GM20000 (cell line): ENCODE measurements around the gene TMEM240.
A peak's percentile ranks its signal among the peaks of the same experiment; 100 is the strongest.

ENCODE experiments used
- DNase-seq: peaks from one replicate; pipeline ENCODE4 v3.0.0; 2012; ENCODE audit warnings: low spot score
- TF ChIP-seq, protein P1 (sequence below): IDR thresholded peaks from 2 replicates; pipeline ENCODE4 v1.5.1; 2012; ENCODE audit warnings: mild to moderate bottlenecking, control low read depth; ENCODE audit errors: extremely low read depth, missing control alignments

The TMEM240 gene

GRCh38 chr1:1542766-1543705 is 2.6 kb upstream of the TMEM240 start:
- no peak for DNase-seq
- TF ChIP-seq, protein P1, sequence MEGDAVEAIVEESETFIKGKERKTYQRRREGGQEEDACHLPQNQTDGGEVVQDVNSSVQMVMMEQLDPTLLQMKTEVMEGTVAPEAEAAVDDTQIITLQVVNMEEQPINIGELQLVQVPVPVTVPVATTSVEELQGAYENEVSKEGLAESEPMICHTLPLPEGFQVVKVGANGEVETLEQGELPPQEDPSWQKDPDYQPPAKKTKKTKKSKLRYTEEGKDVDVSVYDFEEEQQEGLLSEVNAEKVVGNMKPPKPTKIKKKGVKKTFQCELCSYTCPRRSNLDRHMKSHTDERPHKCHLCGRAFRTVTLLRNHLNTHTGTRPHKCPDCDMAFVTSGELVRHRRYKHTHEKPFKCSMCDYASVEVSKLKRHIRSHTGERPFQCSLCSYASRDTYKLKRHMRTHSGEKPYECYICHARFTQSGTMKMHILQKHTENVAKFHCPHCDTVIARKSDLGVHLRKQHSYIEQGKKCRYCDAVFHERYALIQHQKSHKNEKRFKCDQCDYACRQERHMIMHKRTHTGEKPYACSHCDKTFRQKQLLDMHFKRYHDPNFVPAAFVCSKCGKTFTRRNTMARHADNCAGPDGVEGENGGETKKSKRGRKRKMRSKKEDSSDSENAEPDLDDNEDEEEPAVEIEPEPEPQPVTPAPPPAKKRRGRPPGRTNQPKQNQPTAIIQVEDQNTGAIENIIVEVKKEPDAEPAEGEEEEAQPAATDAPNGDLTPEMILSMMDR: no peak

- DNase-seq: no peak
- TF ChIP-seq, protein P1: no peak
Observed at GRCh38 chr1:1541956-1542765, 1.7 kb upstream of the TMEM240 start.

DNA sequence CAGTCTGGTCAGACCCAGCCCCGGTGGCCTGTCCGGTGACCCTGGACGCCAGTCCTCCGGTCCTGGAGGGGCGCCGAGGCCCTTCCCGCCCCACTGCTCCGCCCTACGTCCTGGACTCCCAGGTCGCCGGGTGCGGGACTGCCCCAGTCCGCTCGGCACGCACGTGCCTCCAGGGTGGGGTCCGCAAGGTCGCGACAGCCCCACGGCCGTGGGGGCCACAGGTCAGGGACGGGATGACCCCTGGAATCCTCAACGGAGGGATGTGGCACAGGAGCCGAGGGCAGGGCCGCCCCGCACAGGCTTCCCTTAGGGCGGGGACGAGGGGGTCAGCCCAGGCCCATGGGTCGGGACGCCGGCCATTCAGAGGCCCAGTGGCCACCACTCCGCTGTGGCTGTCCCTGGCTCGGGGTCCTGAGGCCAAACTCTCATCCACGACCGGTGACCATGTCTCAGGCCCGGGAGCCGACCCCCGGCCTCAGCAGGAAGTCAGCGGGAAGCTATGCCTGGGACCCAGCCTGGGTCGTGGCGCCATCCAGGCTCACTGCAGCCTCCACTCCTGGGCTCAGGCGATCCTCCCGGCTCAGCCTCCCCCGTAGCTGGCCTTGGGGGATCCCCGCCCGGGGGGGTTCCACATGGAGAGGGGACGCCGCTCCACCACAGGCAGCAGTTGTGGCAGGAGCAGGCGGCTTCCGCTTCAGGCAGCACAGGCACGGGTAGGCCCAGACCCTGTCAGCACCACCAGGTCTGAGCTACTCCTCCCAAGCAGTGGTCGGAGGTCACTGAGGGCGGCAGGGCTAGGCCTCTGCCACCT is 599 bp upstream of the TMEM240 start:
- TF ChIP-seq, protein P1: no peak
- peak; percentile 37 for DNase-seq

GRCh38 chr1:1539310-1540089 is 924 bp downstream of the TMEM240 start:
- peak; percentile 57 for DNase-seq
- TF ChIP-seq, protein P1: no peak

DNA sequence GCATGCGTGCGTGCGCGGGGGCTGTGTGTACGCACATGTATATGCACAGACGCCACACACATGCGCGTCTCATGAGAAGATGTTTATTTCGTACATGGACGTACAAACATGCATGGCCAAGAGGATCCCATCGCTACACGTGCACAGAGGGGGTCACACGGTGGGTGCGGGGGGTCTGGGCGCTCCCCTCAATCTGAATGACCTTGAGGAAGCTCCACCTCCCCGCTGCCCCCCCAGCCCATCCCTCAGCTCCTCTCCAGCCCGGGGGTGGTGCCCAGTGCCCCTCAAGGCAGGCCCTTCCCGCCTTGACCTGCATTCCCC is 1.5 kb downstream of the TMEM240 start:
- TF ChIP-seq, protein P1: no peak
- peak; percentile 22 for DNase-seq

DNA sequence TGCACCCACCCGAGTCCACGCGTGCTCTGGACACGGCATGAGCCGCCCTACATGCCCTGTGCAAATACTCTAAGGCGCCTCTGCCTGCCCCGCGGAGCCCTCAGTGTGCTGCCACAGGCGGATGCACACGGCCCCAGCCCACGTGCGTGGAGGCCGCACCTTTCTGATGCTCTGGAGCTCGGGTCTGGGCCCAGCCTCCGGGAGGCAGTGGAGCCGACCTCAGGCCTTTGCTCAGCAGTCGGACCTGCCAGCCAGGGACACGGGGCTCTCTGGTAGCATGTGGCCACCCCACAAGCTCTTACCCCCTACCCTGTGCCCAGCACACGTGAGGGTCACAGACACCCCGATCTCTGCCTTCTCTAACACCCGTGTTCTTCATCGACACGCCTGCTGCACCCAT is 2.1 kb downstream of the TMEM240 start:
- TF ChIP-seq, protein P1: no peak

More for the DNA sequence above, 2.1 kb downstream of the TMEM240 start:
- DNase-seq: peak; percentile 35
